Caco-2 (cell line): Measurements from ENCODE around the gene SHISA3. TPM values are rescaled to one million over a fixed set of nuclear protein-coding genes. Genes with fewer than 3 reads are reported as not detected.
A peak's percentile ranks its signal among the peaks of the same experiment; 100 is the strongest.

Experiments used
- Bru-seq: library from RNA; stranded (reverse); fragments of 400-500 nt; gene quantifications from one replicate; lab custom pipeline; 2021; lab: Mats Ljungman, UMichigan
- BruChase-seq, 2 experiments: library from RNA; stranded (reverse); fragments of 400-500 nt; gene quantifications; one replicate each; lab custom pipeline; 2021; lab: Mats Ljungman, UMichigan
- BruUV-seq: library from RNA; stranded (reverse); fragments of 400-500 nt; replicated peaks from 2 replicates; lab custom pipeline; 2021; lab: Mats Ljungman, UMichigan
- CTCF ChIA-PET: fragments of 300-600 bp; sonication (Branson Sonifier 250); formaldehyde crosslinking; loops from one replicate; lab custom pipeline; 2022; ENCODE audit warnings: antibody characterized with exemption; lab: Charles Lee
- POLR2A ChIA-PET: fragments of 300-600 bp; sonication (Branson Sonifier 250); formaldehyde crosslinking; loops from one replicate; lab custom pipeline; 2022; ENCODE audit warnings: antibody characterized with exemption; lab: Charles Lee
- DNase-seq, 2 experiments: peaks; one replicate each; pipeline versions ENCODE4 v3.0.0 to v3.0.0-alpha.2; 2020 to 2022
- H3K27me3 ChIP-seq: replicated peaks from 2 replicates; pipeline ENCODE4 v1.6.0; 2011; ENCODE audit warnings: low read length; ENCODE audit not compliant: control insufficient read depth, insufficient read depth
- H3K36me3 ChIP-seq: 2 replicates; pipeline ENCODE4 v1.5.1; 2011; ENCODE audit warnings: low read length; ENCODE audit not compliant: control insufficient read depth, insufficient read depth
- H3K4me1 ChIP-seq: fragments of 250-450 bp; sonication (Bioruptor Pico); 2 replicates; pipeline ENCODE4 v1.5.1; 2020; ENCODE audit warnings: mild to moderate bottlenecking
- H3K4me3 ChIP-seq: 2 replicates; pipeline ENCODE4 v1.5.1; 2011; ENCODE audit warnings: low read depth, mild to moderate bottlenecking, control low read depth, low read length
- H3K9me3 ChIP-seq: fragments of 250-450 bp; sonication (Bioruptor Pico); 2 replicates; pipeline ENCODE4 v1.5.1; 2020; ENCODE audit warnings: mild to moderate bottlenecking, moderate library complexity
- H3K27ac Mint-ChIP-seq: one replicate; pipeline ENCODE4 v1.8.0; 2022; ENCODE audit warnings: mixed read lengths; ENCODE audit not compliant: unreplicated experiment
- H3K27me3 Mint-ChIP-seq: one replicate; pipeline ENCODE4 v1.8.0; 2022; ENCODE audit warnings: mixed read lengths; ENCODE audit not compliant: insufficient read depth, unreplicated experiment
- H3K36me3 Mint-ChIP-seq: one replicate; pipeline ENCODE4 v1.8.0; 2022; ENCODE audit warnings: mild to moderate bottlenecking, mixed read lengths; ENCODE audit not compliant: insufficient read depth, unreplicated experiment
- H3K4me1 Mint-ChIP-seq: one replicate; pipeline ENCODE4 v1.8.0; 2022; ENCODE audit warnings: low read depth, mixed read lengths; ENCODE audit not compliant: unreplicated experiment
- H3K4me3 Mint-ChIP-seq: one replicate; pipeline ENCODE4 v1.8.0; 2022; ENCODE audit warnings: mild to moderate bottlenecking, moderate library complexity, mixed read lengths; ENCODE audit not compliant: unreplicated experiment
- H3K9me3 Mint-ChIP-seq: one replicate; pipeline ENCODE4 v1.8.0; 2022; ENCODE audit warnings: mixed read lengths; ENCODE audit not compliant: unreplicated experiment
- intact Hi-C: fragments of 100-400 bp; cut with micrococcal nuclease; formaldehyde crosslinking; loops from one replicate; pipeline ENCODE4 v1.10.0; 2022; ENCODE audit not compliant: unreplicated experiment
- long read RNA-seq: library from polyadenylated mRNA; stranded (forward); transcript quantifications from one replicate; pipeline ENCODE4 v2.0.0, GENCODE V29; 2022
- total RNA-seq: library from RNA; stranded (reverse); gene quantifications from 2 replicates; pipeline ENCODE4 v1.2.3, GENCODE V29; 2022
- TF ChIP-seq, protein P1 (sequence below), 2 experiments: fragments of 200-600 bp in 1 of 2; IDR thresholded peaks; 1 replicate in 1 of 2; 2 replicates in 1 of 2; pipeline versions ENCODE4 v1.5.1 to v1.8.0; 2011 to 2022; ENCODE audit warnings: antibody characterized with exemption in 1 of 2, control low read depth in 1 of 2, inconsistent platforms in 1 of 2, low read depth in 1 of 2, low read length in 1 of 2, mild to moderate bottlenecking in 1 of 2, moderate library complexity in 1 of 2; ENCODE audit not compliant: insufficient read depth in 1 of 2, severe bottlenecking in 1 of 2, unreplicated experiment in 1 of 2

Gene SHISA3
- total RNA-seq: not detected in 2 replicates
- Bru-seq, nascent RNA: not detected
- percentile 18 among the genes with signal in this experiment for BruChase-seq, experiment 1, labeled RNA remaining after a 2-hour chase
- percentile 13 among the genes with signal in this experiment for BruChase-seq, experiment 2, labeled RNA remaining after a 6-hour chase
- long read RNA-seq: 0 reads

- Mint-ChIP-seq H3K9me3 (no peaks in the 10 kb centered on the region), H3K36me3 (no peaks in the 10 kb centered on the region), H3K4me3 (peak within 1 kb of the TSS; percentile 75), H3K4me1 (no peaks in the 10 kb centered on the region), H3K27ac (no peak within 1 kb of the TSS), H3K27me3 (peaks cover 36% of the 10 kb centered on the region)
- no TSS peak for BruUV-seq
- H3K36me3 ChIP-seq: no peaks in the 10 kb centered on the region
- H3K9me3 ChIP-seq: no peaks in the 10 kb centered on the region
- H3K4me3 ChIP-seq: peak within 1 kb of the TSS; percentile 31
- peaks cover 3% of the 10 kb centered on the region; the same call in 1 of the 2 replicates for H3K27me3 ChIP-seq
- intact Hi-C loops: loop anchor here (5.0 kb wide), 1 partner anchor 105 kb away; no protein-coding TSS in a partner anchor
- ChIA-PET CTCF (interaction anchor here (1.0 to 1.1 kb wide), 2 partner anchors 26 to 123 kb away, joined by 3 to 4 read pairs; no protein-coding TSS in a partner anchor), POLR2A (no interaction called here)
- TF ChIP-seq, protein P1, sequence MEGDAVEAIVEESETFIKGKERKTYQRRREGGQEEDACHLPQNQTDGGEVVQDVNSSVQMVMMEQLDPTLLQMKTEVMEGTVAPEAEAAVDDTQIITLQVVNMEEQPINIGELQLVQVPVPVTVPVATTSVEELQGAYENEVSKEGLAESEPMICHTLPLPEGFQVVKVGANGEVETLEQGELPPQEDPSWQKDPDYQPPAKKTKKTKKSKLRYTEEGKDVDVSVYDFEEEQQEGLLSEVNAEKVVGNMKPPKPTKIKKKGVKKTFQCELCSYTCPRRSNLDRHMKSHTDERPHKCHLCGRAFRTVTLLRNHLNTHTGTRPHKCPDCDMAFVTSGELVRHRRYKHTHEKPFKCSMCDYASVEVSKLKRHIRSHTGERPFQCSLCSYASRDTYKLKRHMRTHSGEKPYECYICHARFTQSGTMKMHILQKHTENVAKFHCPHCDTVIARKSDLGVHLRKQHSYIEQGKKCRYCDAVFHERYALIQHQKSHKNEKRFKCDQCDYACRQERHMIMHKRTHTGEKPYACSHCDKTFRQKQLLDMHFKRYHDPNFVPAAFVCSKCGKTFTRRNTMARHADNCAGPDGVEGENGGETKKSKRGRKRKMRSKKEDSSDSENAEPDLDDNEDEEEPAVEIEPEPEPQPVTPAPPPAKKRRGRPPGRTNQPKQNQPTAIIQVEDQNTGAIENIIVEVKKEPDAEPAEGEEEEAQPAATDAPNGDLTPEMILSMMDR (IDR thresholded peaks at IDR 0.05; ENCODE audit: insufficient read depth in 1 of 2, low read depth in 1 of 2, low read length in 1 of 2, severe bottlenecking in 1 of 2, unreplicated experiment in 1 of 2): no peak
- H3K4me1 ChIP-seq: no peaks in the 10 kb centered on the region
- peak in 1 of 2 experiments; percentile 16 for DNase-seq
Measured at GRCh38 chr4:42396752-42397634, at the start of gene SHISA3. TSS of gene SHISA3 (plus strand) at chr4:42397488. CDS start at chr4:42398057, 569 bp downstream.

GRCh38 chr4:42348247-42348646, 49.0 kb upstream of the SHISA3 start:
- Mint-ChIP-seq H3K36me3 (no peaks in the 10 kb centered on the region), H3K4me1 (no peaks in the 10 kb centered on the region), H3K9me3 (no peaks in the 10 kb centered on the region), H3K4me3 (no peak overlapping the region), H3K27me3 (peaks cover 3% of the 10 kb centered on the region), H3K27ac (no peak overlapping the region)
- TF ChIP-seq, protein P1 (IDR thresholded peaks at IDR 0.05; ENCODE audit: insufficient read depth in 1 of 2, low read depth in 1 of 2, low read length in 1 of 2, severe bottlenecking in 1 of 2, unreplicated experiment in 1 of 2): no peak
- Histone ChIP-seq H3K36me3 (no peaks in the 10 kb centered on the region), H3K4me3 (no peak overlapping the region), H3K4me1 (no peaks in the 10 kb centered on the region), H3K9me3 (no peaks in the 10 kb centered on the region), H3K27me3 (no peaks in the 10 kb centered on the region)
- no peak for DNase-seq
- BruUV-seq: no TSS peak
- intact Hi-C loops: no loop called here
- ChIA-PET CTCF (no interaction called here), POLR2A (no interaction called here)

- Mint-ChIP-seq H3K27me3 (peaks cover under 1% of the 10 kb centered on the region), H3K4me3 (no peak overlapping the region), H3K9me3 (no peaks in the 10 kb centered on the region), H3K27ac (no peak overlapping the region), H3K4me1 (no peaks in the 10 kb centered on the region), H3K36me3 (no peaks in the 10 kb centered on the region)
- no TSS peak for BruUV-seq
- TF ChIP-seq, protein P1 (IDR thresholded peaks at IDR 0.05; ENCODE audit: insufficient read depth in 1 of 2, low read depth in 1 of 2, low read length in 1 of 2, severe bottlenecking in 1 of 2, unreplicated experiment in 1 of 2): no peak
- no peak overlapping the region for H3K4me3 ChIP-seq
- intact Hi-C loops: no loop called here
- POLR2A ChIA-PET: no interaction called here
- CTCF ChIA-PET: no interaction called here
- no peaks in the 10 kb centered on the region for H3K36me3 ChIP-seq
- no peaks in the 10 kb centered on the region for H3K4me1 ChIP-seq
- H3K27me3 ChIP-seq: no peaks in the 10 kb centered on the region
- no peaks in the 10 kb centered on the region for H3K9me3 ChIP-seq
- DNase-seq: no peak
Measured at GRCh38 chr4:42348692-42349091, 48.6 kb upstream of the SHISA3 start.
